Stimulated activated CD4-positive, alpha-beta T cell treated with anti-CD3 and anti-CD28 coated beads, Interleukin-1b, Interleukin-23, amount 100 ng/mL, for 48 hours (primary cell): ENCODE measurements around the gene DNAH5.

Source experiments
- DNase-seq: peaks from one replicate; pipeline ENCODE4 v3.0.0-alpha.2; 2020

The DNAH5 gene

DNA sequence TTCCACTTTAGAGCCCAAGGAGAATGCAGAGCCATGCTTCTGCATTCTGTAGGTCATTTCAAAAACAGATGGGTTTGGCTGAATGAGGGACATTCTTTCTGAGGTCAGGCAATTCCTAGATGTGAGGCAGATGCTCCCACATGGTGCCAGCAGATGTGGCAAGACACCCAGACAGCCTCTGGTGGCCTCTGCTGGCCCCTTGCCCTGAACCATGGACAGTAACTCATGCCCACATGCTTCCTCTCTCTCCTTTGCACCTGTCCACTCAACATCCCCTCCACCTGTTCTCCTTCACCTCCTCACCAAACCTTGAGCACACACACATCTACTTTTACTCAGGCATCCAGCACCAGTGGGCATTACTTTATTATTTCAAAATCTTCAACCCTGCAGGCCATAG is 252.3 kb downstream of the DNAH5 start:
- no peak for DNase-seq

DNA sequence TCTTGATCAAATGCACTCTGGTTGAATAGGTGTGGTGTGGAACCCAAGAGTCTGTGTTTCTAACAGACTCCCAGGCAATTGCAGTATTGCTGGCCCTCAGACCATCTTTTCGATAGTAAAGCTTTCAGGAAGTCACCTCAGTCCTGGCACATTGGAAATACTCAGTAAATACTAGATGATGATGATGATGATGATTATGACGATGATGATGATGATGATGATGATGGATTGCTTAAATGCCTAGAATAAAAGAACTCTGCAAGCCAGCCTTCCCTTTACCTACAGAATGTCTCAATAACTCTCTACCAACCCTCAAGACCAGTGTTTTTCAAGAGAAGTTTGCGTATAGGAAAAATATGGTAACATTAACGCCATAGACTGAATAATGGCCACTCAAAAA is 268.0 kb downstream of the DNAH5 start:
- DNase-seq = no peak

DNA sequence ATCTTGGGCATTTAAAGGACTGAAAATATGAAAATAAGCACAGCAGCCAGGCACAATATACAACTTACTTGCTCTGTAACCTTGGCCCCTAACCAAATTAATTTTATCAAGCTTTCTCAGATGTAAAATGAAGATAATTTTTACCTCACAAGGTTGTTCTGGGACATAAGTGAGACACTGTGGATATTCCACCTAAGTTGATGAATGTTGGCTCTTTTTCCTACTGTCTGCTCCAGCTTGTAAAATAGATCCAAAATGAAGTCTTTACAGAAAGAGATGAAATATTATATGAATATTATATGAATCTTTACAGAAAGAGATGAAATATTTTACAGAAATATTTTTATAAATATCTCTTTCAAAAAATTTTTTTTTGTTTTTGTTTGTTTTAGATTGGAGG is 270.1 kb downstream of the DNAH5 start:
- no peak for DNase-seq

DNA sequence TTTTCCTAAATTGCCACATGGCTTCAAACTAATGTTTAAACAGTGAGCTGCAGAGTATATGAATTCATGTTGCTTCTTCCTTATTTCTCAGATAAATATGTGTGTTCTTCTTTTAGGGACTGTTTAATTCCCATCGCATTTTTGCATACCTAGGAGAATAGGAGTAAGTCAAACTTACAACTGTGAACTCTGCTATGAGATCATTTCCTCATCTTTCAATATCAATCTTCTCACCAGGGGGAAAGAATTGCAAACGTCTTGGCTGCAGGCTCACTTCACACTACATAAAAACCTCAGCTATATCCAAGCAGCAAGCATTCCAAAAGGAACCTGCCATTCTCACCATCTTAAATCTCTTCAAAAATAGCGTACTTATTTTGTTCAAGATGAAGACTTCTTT is 271.0 kb downstream of the DNAH5 start:
- no peak for DNase-seq

DNA sequence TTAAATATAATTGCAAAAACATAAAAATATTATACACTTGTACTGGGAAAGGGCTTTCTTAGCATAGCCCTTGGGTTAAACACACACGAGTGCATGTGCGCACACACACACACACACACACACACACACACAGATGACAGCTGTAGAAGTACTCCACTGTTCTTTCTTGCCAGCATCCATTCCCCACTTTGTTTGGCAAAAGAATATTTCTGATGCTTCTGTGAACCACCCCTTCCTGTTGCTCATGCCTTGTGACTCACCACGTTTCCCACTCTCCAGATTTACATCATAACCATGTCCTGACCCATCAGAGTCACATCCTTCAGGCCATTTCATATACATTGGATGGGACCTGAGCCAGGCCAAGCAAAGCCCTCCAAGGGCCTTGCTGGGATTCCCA is 280.1 kb downstream of the DNAH5 start:
- DNase-seq = no peak

DNA sequence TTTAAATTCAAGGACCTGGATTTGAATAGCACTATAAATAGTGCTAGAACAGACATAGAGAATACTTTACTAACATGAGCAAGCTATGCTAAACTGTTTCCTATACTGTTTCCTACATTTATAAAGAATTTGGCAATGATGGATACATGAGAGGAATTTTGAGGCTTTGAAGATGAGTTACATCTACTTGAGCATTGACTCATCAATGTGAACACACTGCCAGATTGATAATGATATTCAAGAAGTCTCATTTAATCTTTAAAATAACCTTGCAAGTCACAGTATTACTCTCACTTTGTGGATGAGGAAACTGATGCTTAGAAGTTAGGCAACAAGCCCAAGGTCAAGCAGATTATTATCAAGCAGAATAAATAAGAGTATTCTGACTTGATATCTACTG is 281.9 kb downstream of the DNAH5 start:
- no peak for DNase-seq

DNA sequence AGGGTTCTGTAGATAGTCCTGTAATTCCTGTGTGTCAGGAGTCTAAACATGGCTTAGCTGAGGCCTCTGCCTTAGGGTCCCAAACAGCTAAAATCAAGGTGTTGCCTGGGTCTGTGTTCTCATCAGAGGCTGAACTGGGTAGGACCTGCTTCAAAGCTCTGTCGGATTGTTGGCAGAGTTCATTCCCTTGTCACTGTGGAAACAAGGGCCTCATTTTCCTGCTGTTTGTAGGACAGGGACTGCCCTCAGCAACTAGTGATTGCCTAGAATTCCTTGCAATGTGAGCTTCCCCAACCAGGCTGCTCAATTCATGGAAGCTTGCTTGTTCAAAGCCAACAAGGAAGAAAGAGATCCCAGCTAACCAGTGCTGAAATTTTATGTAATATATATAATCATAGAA is 283.2 kb downstream of the DNAH5 start:
- no peak for DNase-seq

DNA sequence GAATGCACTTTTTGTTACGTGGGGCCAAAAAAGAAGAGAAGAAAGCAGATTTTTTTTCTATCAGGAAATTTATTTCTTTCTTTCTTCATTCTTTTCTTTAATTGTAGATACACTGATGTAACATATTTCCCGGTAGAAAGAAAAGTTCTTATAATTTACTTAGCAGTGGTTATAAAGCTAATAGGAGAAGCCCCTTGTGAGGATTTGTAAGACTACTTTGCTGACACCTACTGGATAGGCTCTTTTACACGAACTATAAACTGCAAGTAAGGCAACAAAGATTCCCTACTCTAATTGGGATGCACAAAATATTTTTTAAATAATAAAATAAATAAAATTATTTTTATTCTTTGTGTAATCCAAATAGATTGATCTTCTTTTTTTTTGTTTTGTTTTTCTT is 284.4 kb downstream of the DNAH5 start:
- DNase-seq = no peak

DNA sequence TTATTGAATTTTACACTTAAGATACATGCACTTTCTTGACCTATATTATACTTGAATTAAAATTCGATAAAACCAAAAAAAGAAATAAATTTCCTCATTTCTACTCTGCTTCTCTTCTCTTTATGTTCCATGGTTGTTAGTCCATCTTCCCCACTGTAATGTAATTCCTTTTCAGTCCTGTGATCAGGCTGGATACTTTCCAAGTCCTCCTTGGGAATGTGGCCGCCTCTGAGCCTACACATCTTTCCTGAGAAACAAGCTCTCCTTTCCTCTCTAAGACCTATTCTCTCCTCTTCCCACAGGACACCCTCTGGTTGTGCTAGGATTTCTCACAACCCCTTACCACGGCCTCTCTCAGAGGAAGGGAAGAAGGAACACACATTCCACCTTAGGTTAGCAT is 285.1 kb downstream of the DNAH5 start:
- DNase-seq = no peak

DNA sequence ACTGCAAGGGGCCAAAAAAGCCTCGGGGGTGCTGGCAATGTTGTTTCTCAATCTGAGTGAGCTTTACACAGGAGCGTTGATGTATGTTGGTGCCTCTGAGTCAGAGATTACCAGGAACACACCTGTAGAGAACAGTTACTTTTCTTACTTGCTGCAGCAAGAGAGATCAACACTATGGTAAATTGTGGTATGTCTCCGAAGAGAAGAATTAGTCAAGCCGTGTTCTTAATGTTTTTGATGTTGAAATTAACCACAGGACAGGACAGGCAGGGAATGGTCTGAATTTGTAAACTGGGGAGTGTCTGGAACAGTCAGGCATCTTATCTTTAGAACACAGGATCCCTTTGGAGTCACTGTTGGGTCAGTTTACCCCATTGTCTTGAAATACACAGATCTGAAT is 285.7 kb downstream of the DNAH5 start:
- no peak for DNase-seq

DNA sequence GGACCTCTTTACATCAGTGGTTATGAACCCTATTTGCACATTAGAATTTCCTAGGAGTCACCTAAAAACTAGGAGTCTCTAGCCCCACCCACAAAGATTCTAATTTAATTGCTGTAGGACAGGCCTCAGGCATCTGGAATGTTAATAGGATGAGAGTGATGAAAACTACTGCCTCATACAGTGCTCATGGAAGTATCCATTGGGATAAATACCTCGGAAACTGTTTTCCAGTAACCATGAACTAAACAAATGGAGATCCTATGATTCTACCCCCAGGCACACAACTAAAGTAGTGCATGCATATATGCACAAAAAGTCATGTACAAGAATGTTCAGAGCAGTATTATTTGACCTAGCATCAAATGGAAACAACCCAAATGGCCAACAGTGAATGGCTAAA is 286.3 kb downstream of the DNAH5 start:
- no peak for DNase-seq

DNA sequence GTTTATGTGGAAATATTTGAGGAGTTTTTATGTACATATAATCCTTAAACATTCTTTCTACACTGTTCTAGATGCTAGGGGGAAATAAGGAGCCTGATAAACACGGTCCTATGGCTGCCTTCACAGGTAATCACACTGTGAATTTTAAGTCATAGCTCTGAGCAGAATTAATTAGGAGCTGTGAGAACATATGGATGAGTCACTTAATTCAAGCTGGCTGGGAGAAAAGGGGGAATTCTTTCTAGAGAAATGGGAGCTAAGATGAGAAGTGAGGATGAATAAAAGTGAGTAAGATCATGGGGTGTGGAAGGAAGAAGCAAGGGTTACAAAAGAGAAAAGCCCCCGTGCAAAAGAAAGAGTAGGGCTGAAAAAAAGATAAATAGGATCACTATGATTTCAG is 290.8 kb downstream of the DNAH5 start:
- no peak for DNase-seq

DNA sequence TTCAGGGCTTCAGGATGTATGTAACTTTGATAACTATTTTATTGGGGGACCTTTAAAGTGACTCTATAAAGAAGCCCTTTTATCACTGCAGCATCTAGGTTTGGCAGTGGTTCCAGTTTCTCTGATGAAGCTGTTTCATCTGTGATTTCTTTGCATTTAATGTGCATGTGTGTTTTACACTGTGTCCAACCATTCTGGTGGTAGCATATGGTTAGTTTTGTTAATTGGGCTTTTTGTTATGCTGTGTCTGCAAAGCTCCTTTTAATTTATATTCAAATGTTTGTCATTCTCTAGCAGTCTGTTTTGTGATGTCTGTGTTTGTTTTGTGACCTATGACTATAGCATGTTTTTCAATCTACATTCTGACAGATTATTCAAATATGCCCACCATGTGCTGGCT is 294.8 kb downstream of the DNAH5 start:
- DNase-seq = no peak

DNA sequence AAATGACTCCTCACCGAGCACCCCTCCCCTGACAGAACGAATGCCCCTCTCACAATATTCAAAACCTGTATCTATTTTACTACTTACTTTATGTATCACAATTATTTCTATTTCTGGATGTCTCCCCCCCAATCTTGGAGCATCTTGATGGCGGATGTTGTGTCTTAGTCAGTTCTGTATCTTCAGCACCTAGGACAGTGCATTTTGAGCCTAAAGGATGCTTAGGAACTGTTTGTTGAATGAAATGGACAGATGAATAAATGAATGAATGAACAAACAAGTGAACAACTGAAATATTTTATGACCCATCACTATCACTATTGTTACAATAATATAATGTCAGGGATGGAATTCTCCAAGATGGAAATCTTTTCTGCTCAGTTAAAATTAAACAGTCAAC is 295.7 kb downstream of the DNAH5 start:
- DNase-seq = no peak

DNA sequence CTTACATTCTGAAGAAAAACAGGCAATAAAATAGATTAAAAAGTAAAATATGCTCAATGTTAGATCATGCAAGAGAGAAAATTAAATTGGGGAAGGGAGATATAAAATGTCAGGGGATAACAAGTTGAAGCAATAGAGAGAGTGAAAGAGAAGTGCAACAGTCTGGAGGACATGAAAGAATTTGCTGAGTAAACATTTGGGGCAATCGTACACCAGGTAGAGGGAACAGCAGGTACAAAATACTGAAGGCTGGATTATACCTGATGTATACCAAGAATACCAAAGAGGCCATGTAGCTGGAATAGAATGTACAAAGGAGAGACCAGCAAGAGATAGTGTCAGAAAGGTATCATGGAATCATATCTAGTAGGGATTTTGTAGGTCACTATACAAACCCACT is 300.8 kb downstream of the DNAH5 start:
- no peak for DNase-seq

DNA sequence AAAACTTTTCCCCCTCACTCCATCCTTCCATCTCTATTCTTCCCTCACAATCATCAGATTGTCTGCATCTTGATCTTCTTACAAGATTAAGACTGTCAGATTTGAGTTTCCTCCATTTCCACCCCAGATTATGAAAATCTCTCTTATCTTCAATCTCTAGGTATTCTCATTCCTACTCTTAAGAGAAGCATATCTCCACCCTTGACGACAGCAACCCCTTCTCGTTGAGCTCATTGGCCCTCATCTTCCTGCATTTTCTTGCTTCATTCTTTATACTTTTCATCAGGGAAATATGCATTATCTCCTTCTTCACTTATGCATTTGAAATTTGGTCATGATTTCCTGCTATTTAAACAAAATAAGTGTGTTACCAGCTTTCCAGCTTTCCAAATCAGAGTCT is 301.3 kb downstream of the DNAH5 start:
- no peak for DNase-seq
